ENCODE data around the gene TFDP3. TPM values are rescaled to one million over a fixed set of nuclear protein-coding genes. Genes with fewer than 3 reads are reported as not detected.
A peak's percentile ranks its signal among the peaks of the same experiment; 100 is the strongest.

Gene TFDP3
- total and polyA plus RNA-seq, 4 donors = not detected

DNA sequence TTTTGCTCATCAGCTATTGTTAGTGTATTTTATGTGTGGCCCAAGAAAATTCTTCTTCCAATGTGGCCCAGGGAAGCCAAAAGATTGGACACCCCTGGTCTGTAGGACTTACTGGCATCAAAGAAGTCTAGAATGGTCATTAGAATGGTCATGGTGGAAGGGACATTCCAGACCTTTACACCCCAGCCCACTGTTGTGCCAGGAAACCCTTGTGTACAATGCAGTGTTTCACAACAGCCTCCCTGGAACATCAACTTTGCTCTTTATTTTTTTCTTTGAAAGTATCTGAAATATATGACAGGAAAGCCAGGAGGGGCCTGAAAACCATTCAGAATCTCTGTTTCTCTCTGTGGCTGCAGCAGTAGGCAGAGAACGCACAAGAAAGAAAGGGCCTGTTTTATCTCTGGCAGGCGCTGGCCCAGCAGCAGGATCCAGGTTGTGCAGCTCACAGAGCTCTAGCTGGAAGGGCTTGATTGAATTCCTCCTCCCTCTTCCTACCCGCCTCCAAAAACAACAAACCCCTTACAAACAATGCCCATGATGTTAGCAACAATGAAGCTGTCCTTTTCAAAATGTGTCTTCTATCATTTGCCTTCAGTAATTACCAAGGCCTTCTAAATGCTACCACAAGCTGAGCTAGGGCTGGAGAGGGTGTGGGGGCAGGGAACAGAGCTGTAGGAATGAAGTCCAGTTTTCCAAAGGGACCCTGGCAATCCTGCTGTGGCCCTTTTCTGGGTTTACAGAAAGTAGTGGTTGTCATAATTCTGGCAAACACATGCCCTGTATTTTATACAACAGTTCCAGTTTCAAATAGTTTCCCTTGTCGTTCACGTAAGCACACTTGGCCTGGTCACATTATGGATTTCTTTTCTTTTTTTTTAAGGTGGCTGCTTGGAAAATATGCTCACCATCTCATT lies 32.3 kb upstream of the TFDP3 start:
- H3K4me1 ChIP-seq (ENCODE audit: control insufficient read depth in 4 of 4, insufficient read depth in 4 of 4, low read length in 3 of 4) = no peaks in the 10 kb centered on the region
- H3K4me3 ChIP-seq (ENCODE audit: low read depth in 1 of 3, low read length in 3 of 3) = no peak overlapping the region
- H3K9ac ChIP-seq (ENCODE audit: low read depth in 1 of 2, low read length in 2 of 2) = no peak overlapping the region
- no peak for TF ChIP-seq JUND (IDR thresholded peaks at IDR 0.05)
- peak; percentile 29 to 30 for TF ChIP-seq HNF4A (conservative IDR thresholded peaks at IDR 0.05)
- no peaks in the 10 kb centered on the region for H3K27me3 ChIP-seq (ENCODE audit: control insufficient read depth in 4 of 4, insufficient read depth in 4 of 4, low read length in 3 of 4)
- H3K36me3 ChIP-seq (ENCODE audit: control insufficient read depth in 4 of 4, insufficient read depth in 3 of 4, low read depth in 1 of 4, low read length in 3 of 4) = no peaks in the 10 kb centered on the region
- no peak overlapping the region for H3K27ac ChIP-seq (ENCODE audit: low read depth in 1 of 2, low read length in 2 of 2)
- DNase-seq (ENCODE audit: low spot score) = no peak
- WGBS = 81% methylated on average over 5 of the region's 5 CpGs
- H3K9me3 ChIP-seq (ENCODE audit: control insufficient read depth in 4 of 4, low read length in 3 of 4) = peaks cover 0 to 22% (median 11%) of the 10 kb centered on the region in 4 donors

DNA sequence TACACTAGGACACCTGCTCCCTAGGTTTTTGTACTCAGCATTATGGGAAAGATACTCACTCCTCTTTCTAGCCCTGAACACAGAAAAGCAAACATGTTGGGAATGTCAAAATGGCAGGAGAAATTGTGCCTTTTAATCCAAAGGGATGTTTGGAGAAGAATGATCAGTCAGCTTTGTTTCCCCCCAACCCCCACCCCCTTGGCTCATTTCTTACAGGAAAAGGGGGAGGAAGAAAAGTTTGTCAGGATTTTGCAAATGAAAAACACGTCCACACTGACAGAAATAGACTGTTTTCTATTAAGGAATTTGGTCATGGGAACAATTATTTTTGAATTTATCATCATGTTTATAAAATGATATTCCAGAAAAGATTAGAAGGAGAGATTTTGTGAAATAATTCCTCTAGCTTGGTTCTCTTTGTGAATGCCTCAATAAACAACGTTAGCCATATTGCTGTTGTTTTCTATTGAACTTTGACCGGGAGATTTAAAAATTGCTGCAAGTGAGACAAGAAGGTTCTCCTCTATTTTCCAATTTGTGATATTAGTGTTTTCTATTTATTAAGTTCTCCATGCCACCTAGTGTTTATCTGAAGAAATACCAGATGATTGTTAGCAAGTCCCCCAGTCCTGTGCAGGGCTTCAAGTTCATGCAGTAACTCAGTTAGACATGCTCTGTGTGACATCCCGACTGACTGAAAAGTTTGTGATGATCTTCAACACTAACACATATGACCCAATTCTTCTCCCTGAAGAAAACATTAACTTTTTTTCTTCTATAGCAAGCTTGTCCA lies 31.3 kb upstream of the TFDP3 start:
- no peak overlapping the region for H3K9ac ChIP-seq (ENCODE audit: low read depth in 1 of 2, low read length in 2 of 2)
- 61% methylated on average over 4 of the region's 4 CpGs for WGBS
- DNase-seq (ENCODE audit: low spot score) = no peak

DNA sequence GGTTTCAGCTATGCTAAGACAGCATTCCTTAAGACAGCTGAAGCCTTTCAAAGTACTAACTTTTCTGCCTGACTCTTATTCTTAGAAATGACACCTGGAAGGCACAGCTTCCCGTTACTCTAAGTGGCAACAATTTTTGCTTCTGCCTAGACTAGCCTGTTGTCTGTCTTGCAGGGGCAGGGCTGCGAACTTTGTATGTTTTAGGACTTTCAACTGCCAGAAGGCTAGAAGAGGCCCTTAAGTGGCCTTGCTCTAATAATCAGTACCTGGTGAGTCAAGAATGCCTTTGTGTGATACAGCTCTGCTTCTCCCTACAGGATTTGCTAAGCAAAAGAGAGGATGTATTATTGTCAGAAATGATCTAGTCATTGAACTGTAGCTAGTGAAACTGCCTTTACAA lies 30.0 kb upstream of the TFDP3 start:
- no peak overlapping the region for H3K4me3 ChIP-seq (ENCODE audit: low read depth in 1 of 3, low read length in 3 of 3)
- no peaks in the 10 kb centered on the region for H3K36me3 ChIP-seq (ENCODE audit: control insufficient read depth in 4 of 4, insufficient read depth in 3 of 4, low read depth in 1 of 4, low read length in 3 of 4)
- DNase-seq (ENCODE audit: low spot score) = no peak
- no peaks in the 10 kb centered on the region for H3K4me1 ChIP-seq (ENCODE audit: control insufficient read depth in 4 of 4, insufficient read depth in 4 of 4, low read length in 3 of 4)
- H3K9me3 ChIP-seq (ENCODE audit: control insufficient read depth in 4 of 4, low read length in 3 of 4) = peaks cover 0 to 24% (median 11%) of the 10 kb centered on the region in 4 donors
- H3K27ac ChIP-seq (ENCODE audit: low read depth in 1 of 2, low read length in 2 of 2) = no peak overlapping the region
- H3K27me3 ChIP-seq (ENCODE audit: control insufficient read depth in 4 of 4, insufficient read depth in 4 of 4, low read length in 3 of 4) = no peaks in the 10 kb centered on the region
- 90% methylated on average over 2 of the region's 2 CpGs for WGBS
- H3K9ac ChIP-seq (ENCODE audit: low read depth in 1 of 2, low read length in 2 of 2) = no peak overlapping the region
- TF ChIP-seq JUND (IDR thresholded peaks at IDR 0.05) (no peak), RAD21 (IDR thresholded peaks at IDR 0.05) (no peak), SP1 (IDR thresholded peaks at IDR 0.05) (no peak), YY1 (IDR thresholded peaks at IDR 0.05) (no peak), FOXA2 (IDR thresholded peaks at IDR 0.05) (no peak), FOXA1 (IDR thresholded peaks at IDR 0.05) (no peak), EGR1 (IDR thresholded peaks at IDR 0.05; ENCODE audit: low read depth in 2 of 2) (no peak), HNF4G (IDR thresholded peaks at IDR 0.05) (no peak), NR2F2 (IDR thresholded peaks at IDR 0.05) (no peak), TAF1 (conservative IDR thresholded peaks at IDR 0.05) (no peak), GABPA (IDR thresholded peaks at IDR 0.05 in 1 of 2, conservative IDR thresholded peaks at IDR 0.05 in 1 of 2) (no peak)
- TF ChIP-seq, protein P1, sequence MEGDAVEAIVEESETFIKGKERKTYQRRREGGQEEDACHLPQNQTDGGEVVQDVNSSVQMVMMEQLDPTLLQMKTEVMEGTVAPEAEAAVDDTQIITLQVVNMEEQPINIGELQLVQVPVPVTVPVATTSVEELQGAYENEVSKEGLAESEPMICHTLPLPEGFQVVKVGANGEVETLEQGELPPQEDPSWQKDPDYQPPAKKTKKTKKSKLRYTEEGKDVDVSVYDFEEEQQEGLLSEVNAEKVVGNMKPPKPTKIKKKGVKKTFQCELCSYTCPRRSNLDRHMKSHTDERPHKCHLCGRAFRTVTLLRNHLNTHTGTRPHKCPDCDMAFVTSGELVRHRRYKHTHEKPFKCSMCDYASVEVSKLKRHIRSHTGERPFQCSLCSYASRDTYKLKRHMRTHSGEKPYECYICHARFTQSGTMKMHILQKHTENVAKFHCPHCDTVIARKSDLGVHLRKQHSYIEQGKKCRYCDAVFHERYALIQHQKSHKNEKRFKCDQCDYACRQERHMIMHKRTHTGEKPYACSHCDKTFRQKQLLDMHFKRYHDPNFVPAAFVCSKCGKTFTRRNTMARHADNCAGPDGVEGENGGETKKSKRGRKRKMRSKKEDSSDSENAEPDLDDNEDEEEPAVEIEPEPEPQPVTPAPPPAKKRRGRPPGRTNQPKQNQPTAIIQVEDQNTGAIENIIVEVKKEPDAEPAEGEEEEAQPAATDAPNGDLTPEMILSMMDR (IDR thresholded peaks at IDR 0.05; ENCODE audit: low read depth, low read length, missing input control) = no peak
- TF ChIP-seq, protein P2, sequence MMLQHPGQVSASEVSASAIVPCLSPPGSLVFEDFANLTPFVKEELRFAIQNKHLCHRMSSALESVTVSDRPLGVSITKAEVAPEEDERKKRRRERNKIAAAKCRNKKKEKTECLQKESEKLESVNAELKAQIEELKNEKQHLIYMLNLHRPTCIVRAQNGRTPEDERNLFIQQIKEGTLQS (IDR thresholded peaks at IDR 0.05) = no peak
- TF ChIP-seq, protein P3, sequence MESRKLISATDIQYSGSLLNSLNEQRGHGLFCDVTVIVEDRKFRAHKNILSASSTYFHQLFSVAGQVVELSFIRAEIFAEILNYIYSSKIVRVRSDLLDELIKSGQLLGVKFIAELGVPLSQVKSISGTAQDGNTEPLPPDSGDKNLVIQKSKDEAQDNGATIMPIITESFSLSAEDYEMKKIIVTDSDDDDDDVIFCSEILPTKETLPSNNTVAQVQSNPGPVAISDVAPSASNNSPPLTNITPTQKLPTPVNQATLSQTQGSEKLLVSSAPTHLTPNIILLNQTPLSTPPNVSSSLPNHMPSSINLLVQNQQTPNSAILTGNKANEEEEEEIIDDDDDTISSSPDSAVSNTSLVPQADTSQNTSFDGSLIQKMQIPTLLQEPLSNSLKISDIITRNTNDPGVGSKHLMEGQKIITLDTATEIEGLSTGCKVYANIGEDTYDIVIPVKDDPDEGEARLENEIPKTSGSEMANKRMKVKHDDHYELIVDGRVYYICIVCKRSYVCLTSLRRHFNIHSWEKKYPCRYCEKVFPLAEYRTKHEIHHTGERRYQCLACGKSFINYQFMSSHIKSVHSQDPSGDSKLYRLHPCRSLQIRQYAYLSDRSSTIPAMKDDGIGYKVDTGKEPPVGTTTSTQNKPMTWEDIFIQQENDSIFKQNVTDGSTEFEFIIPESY (IDR thresholded peaks at IDR 0.05) = no peak

More for the DNA sequence above, 31.3 kb upstream of the TFDP3 start:
- peaks cover 0 to 24% (median 11%) of the 10 kb centered on the region in 4 donors for H3K9me3 ChIP-seq (ENCODE audit: control insufficient read depth in 4 of 4, low read length in 3 of 4)
- no peaks in the 10 kb centered on the region for H3K36me3 ChIP-seq (ENCODE audit: control insufficient read depth in 4 of 4, insufficient read depth in 3 of 4, low read depth in 1 of 4, low read length in 3 of 4)
- no peak overlapping the region for H3K4me3 ChIP-seq (ENCODE audit: low read depth in 1 of 3, low read length in 3 of 3)
- TF ChIP-seq, protein P1 (IDR thresholded peaks at IDR 0.05; ENCODE audit: low read depth, low read length, missing input control) = peak; percentile 8
- TF ChIP-seq EGR1 (IDR thresholded peaks at IDR 0.05; ENCODE audit: low read depth in 2 of 2) (no peak), RAD21 (IDR thresholded peaks at IDR 0.05) (peak in 1 of 2 donors; percentile 20)
- H3K4me1 ChIP-seq (ENCODE audit: control insufficient read depth in 4 of 4, insufficient read depth in 4 of 4, low read length in 3 of 4) = no peaks in the 10 kb centered on the region
- H3K27ac ChIP-seq (ENCODE audit: low read depth in 1 of 2, low read length in 2 of 2) = no peak overlapping the region
- no peaks in the 10 kb centered on the region for H3K27me3 ChIP-seq (ENCODE audit: control insufficient read depth in 4 of 4, insufficient read depth in 4 of 4, low read length in 3 of 4)
